ENCODE measurements around the gene TGIF2. TPM values are rescaled to one million over a fixed set of nuclear protein-coding genes. Genes with fewer than 3 reads are reported as not detected.
A peak's percentile ranks its signal among the peaks of the same experiment; 100 is the strongest.

Gene TGIF2
- total RNA-seq, 1 donor from 2014 or later, result 140 TPM

DNA sequence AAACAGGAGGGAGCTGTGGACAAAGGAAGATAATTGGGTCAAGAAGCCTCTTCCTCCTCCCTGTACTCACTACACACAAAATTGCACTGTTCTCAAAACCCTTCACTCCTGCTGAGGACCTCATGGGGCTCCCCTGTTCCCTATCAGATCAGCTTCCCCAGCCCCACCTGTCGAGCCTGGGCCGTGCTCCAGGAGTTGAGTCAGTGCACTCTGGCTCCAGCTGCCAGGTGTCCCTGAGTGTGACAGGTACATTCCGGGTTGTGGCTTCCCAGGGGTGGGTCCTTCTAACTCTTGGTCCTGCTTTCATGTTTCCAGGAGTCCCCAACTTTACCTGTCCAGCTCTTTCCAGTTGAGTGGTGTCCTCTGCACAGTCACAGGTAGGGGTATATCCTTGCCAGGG is 40.6 kb downstream of the TGIF2 start:
- H3K36me3 Mint-ChIP-seq (ENCODE audit: insufficient read depth), result peaks cover 2% of the 10 kb centered on the region
- H3K27me3 Mint-ChIP-seq, result no peaks in the 10 kb centered on the region
- no peak for DNase-seq (ENCODE audit: low spot score, unreplicated experiment)
- no peak overlapping the region for H3K4me3 Mint-ChIP-seq (ENCODE audit: low read depth)
- no peak overlapping the region for H3K27ac Mint-ChIP-seq
- H3K9me3 Mint-ChIP-seq (ENCODE audit: low read depth), result no peaks in the 10 kb centered on the region
- no peaks in the 10 kb centered on the region for H3K4me1 Mint-ChIP-seq (ENCODE audit: low read depth)
- TF ChIP-seq, protein P1, sequence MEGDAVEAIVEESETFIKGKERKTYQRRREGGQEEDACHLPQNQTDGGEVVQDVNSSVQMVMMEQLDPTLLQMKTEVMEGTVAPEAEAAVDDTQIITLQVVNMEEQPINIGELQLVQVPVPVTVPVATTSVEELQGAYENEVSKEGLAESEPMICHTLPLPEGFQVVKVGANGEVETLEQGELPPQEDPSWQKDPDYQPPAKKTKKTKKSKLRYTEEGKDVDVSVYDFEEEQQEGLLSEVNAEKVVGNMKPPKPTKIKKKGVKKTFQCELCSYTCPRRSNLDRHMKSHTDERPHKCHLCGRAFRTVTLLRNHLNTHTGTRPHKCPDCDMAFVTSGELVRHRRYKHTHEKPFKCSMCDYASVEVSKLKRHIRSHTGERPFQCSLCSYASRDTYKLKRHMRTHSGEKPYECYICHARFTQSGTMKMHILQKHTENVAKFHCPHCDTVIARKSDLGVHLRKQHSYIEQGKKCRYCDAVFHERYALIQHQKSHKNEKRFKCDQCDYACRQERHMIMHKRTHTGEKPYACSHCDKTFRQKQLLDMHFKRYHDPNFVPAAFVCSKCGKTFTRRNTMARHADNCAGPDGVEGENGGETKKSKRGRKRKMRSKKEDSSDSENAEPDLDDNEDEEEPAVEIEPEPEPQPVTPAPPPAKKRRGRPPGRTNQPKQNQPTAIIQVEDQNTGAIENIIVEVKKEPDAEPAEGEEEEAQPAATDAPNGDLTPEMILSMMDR (IDR thresholded peaks at IDR 0.05; ENCODE audit: unreplicated experiment), result no peak

DNA sequence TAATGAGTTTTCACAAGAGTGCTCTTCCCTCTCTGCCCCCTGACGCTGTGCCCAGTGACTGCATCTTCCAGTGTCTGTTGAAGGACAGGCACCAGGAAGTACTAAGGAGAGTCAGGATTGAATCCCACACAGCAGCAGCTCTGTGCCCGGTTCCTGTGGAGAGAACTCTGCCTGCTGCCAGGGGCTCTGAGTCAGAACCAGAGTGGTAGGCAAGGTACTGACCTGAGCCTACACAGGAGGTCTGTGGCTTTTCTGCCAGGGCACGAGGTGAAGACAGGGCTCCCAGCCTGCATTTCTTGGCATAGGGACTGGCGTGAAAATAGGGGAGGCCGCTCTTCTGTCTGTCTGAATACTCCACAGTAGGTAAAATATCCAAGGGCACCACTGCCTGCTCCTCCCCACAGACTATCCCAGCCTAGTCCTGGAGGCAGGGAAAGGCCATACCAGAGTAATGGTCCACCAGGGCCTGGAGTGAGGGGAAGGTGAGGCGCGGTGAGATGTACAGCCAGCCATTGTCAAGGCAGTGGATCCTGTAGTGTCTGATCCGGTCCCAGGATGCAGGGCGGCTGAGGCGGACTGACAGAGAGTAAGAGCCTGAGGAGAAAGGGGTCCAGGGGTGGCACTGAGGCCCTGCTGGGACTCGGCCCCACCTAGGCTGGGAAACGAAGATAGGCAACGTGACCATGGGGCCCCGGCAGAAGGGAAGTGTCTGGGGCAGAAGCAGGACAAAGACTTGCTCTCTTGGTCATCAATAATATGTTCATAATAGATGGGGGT is 41.6 kb downstream of the TGIF2 start:
- H3K27me3 Mint-ChIP-seq, result no peaks in the 10 kb centered on the region
- no peaks in the 10 kb centered on the region for H3K9me3 Mint-ChIP-seq (ENCODE audit: low read depth)
- H3K4me1 Mint-ChIP-seq (ENCODE audit: low read depth), result no peaks in the 10 kb centered on the region
- H3K27ac Mint-ChIP-seq, result no peak overlapping the region
- H3K4me3 Mint-ChIP-seq (ENCODE audit: low read depth), result no peak overlapping the region
- peaks cover 2% of the 10 kb centered on the region for H3K36me3 Mint-ChIP-seq (ENCODE audit: insufficient read depth)
- DNase-seq (ENCODE audit: low spot score, unreplicated experiment), result no peak
- TF ChIP-seq, protein P1 (IDR thresholded peaks at IDR 0.05; ENCODE audit: unreplicated experiment), result no peak

DNA sequence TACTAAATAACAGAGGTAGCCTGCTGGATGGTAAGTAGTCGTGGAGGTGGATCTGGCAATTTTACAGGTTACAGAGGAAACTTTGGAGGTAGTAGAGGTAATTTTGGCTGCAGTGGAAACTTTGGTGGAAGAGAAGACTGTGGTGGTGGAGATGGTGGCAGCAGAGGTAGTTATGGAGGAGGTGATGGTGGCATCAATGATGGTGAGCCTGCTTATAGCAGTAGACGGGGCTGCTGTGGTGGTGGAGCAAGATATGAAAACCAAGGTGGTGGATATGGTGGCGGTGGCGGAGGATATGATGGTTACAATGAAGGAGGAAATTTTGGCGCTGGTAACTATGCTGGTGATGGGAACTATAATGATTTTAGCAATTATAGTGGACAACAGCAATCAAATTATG is 47.5 kb downstream of the TGIF2 start:
- H3K27me3 Mint-ChIP-seq, result no peaks in the 10 kb centered on the region
- H3K4me3 Mint-ChIP-seq (ENCODE audit: low read depth), result no peak overlapping the region
- DNase-seq (ENCODE audit: low spot score, unreplicated experiment), result no peak

DNA sequence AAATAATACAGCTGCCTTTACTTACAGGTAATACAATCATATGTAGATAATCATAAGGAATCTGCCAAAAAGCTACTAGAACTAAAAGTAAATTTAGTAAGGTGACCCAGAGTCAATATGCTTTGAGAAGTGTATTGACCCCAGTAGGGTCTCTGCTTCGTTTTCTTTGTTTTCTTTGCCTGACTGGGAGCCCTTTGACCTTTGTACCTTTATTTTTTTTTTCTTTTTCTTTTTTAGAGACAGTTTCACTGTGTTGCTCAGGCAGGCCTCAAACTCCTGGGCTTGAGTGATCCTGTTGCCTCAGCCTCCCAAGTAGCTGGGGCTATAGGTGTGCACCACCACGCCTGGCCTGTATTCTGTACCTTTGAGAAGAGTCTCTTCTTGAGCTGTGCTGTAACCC is 50.0 kb downstream of the TGIF2 start:
- H3K27me3 Mint-ChIP-seq, result no peaks in the 10 kb centered on the region
- no peaks in the 10 kb centered on the region for H3K9me3 Mint-ChIP-seq (ENCODE audit: low read depth)
- TF ChIP-seq, protein P1 (IDR thresholded peaks at IDR 0.05; ENCODE audit: unreplicated experiment), result no peak

More for the DNA sequence above, 47.5 kb downstream of the TGIF2 start:
- no peaks in the 10 kb centered on the region for H3K36me3 Mint-ChIP-seq (ENCODE audit: insufficient read depth)
- H3K27ac Mint-ChIP-seq, result no peak overlapping the region
- TF ChIP-seq, protein P1 (IDR thresholded peaks at IDR 0.05; ENCODE audit: unreplicated experiment), result no peak
- H3K4me1 Mint-ChIP-seq (ENCODE audit: low read depth), result peaks cover 4% of the 10 kb centered on the region
- no peaks in the 10 kb centered on the region for H3K9me3 Mint-ChIP-seq (ENCODE audit: low read depth)

DNA sequence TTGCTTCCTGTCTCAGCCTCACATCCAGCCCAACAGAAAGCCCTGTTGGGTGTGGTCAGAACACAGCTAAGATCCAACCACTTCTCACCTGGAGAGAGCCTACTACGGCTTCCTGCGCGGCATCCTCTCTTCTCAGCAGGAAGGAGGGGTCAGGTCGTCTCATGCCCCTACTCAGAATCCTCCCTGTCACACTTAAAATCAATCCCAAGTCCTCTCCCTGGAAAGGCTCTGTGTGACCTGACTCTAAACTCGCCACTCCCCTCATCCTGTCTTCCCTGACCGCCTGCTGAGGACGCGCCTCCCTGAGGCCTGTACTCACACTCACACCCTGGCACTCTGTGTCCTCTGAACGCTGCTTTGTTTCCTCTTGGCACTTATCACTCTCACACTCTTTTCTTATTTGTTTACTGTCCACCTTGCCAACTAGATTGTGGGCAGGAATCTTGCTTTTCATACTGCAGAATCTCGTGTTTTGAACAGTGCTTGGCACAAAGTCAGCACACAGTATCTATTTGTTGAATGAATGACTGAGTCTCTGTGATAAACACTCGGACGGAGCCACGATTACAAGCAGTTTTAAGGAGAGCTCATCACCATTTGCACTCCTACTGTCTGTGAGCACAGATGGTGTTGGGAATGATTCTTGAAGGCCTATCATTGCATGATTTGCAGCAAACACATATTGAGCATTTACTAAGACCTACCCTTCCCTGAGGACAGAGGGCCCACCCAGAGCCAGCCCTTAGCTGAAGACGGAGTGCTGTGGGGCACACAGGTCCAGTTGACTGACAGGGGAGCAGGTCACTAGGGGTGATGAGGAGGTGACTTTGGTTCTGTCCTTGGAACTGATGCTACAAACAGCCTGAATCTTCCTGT is 50.9 kb downstream of the TGIF2 start:
- Mint-ChIP-seq H3K4me1 (ENCODE audit: low read depth) (peaks cover 4% of the 10 kb centered on the region), H3K27me3 (no peaks in the 10 kb centered on the region), H3K4me3 (ENCODE audit: low read depth) (no peak overlapping the region), H3K27ac (peak overlapping the region; percentile 46), H3K9me3 (ENCODE audit: low read depth) (no peaks in the 10 kb centered on the region), H3K36me3 (ENCODE audit: insufficient read depth) (no peaks in the 10 kb centered on the region)
- TF ChIP-seq, protein P1 (IDR thresholded peaks at IDR 0.05; ENCODE audit: unreplicated experiment), result no peak
- no peak for DNase-seq (ENCODE audit: low spot score, unreplicated experiment)

More for the DNA sequence above, 50.0 kb downstream of the TGIF2 start:
- H3K4me1 Mint-ChIP-seq (ENCODE audit: low read depth), result peaks cover 4% of the 10 kb centered on the region
- no peak overlapping the region for H3K4me3 Mint-ChIP-seq (ENCODE audit: low read depth)
- H3K27ac Mint-ChIP-seq, result no peak overlapping the region
- no peaks in the 10 kb centered on the region for H3K36me3 Mint-ChIP-seq (ENCODE audit: insufficient read depth)
- no peak for DNase-seq (ENCODE audit: low spot score, unreplicated experiment)
